ENCODE data around the gene SLC16A2. TPM values are rescaled to one million over a fixed set of nuclear protein-coding genes. Genes with fewer than 3 reads are reported as not detected.

The SLC16A2 gene
- total RNA-seq, 1 donor from 2014 or later = 32.4 TPM

DNA sequence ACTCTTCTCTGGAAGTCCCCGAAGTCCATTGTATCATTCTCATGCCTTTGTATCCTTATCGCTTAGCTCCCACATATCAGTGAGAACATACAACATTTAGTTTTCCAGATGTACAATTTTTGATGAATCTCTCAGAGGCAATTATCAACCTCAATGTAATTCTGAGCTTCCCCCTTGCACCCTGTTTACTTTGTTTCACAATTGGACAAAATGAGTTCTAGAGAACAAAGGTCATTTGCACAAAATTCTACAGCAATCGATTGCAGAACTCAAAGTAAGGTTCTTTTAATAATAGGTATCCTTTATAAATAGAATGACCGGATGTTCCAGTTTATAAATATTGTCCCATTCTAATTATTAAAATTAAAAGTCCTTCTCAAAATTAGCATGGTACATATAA lies 79.3 kb downstream of the SLC16A2 start:
- no peak for DNase-seq (ENCODE audit: low spot score)
- peaks cover 28% of the 10 kb centered on the region for H3K4me1 Mint-ChIP-seq (ENCODE audit: unreplicated experiment)
- peaks cover 4% of the 10 kb centered on the region for H3K36me3 Mint-ChIP-seq (ENCODE audit: low read depth, unreplicated experiment)
- no peaks in the 10 kb centered on the region for H3K9me3 Mint-ChIP-seq (ENCODE audit: unreplicated experiment)
- TF ChIP-seq CTCF (IDR thresholded peaks at IDR 0.05; ENCODE audit: unreplicated experiment) = no peak
- no peak overlapping the region for H3K4me3 Mint-ChIP-seq (ENCODE audit: unreplicated experiment)
- H3K27me3 Mint-ChIP-seq (ENCODE audit: unreplicated experiment) = peaks cover 3% of the 10 kb centered on the region
- H3K27ac Mint-ChIP-seq (ENCODE audit: unreplicated experiment) = no peak overlapping the region

DNA sequence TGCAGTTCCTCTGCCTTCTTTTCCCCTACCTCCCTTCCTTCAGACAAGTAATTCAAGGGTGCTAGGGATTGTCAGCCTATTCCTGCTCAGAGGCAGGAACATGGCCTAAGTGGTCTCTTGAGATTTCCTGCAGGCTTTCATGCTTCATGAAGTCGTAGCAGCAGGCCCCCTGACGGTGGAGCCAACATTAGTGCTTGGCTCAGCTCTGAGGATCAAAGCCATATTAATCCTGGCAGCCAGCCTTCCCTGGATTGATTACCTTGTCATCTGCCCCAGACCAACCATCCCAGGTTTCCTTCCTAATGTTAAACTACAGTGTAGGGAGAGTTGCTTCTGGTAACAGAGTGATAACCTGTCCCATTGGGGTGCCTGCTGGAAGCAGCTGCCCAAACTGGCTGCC lies 84.1 kb downstream of the SLC16A2 start:
- Mint-ChIP-seq H3K9me3 (ENCODE audit: unreplicated experiment) (no peaks in the 10 kb centered on the region), H3K4me3 (ENCODE audit: unreplicated experiment) (no peak overlapping the region), H3K27ac (ENCODE audit: unreplicated experiment) (no peak overlapping the region), H3K4me1 (ENCODE audit: unreplicated experiment) (peaks cover 7% of the 10 kb centered on the region), H3K36me3 (ENCODE audit: low read depth, unreplicated experiment) (no peaks in the 10 kb centered on the region), H3K27me3 (ENCODE audit: unreplicated experiment) (no peaks in the 10 kb centered on the region)
- DNase-seq (ENCODE audit: low spot score) = no peak
- TF ChIP-seq CTCF (IDR thresholded peaks at IDR 0.05; ENCODE audit: unreplicated experiment) = no peak

GRCh38 chrX:74506317-74507115 lies 85.2 kb downstream of the SLC16A2 start:
- Mint-ChIP-seq H3K27me3 (ENCODE audit: unreplicated experiment) (no peaks in the 10 kb centered on the region), H3K4me1 (ENCODE audit: unreplicated experiment) (peaks cover 6% of the 10 kb centered on the region), H3K4me3 (ENCODE audit: unreplicated experiment) (no peak overlapping the region), H3K9me3 (ENCODE audit: unreplicated experiment) (no peaks in the 10 kb centered on the region), H3K27ac (ENCODE audit: unreplicated experiment) (no peak overlapping the region), H3K36me3 (ENCODE audit: low read depth, unreplicated experiment) (peaks cover 2% of the 10 kb centered on the region)
- no peak for TF ChIP-seq CTCF (IDR thresholded peaks at IDR 0.05; ENCODE audit: unreplicated experiment)
- no peak for DNase-seq (ENCODE audit: low spot score)

DNA sequence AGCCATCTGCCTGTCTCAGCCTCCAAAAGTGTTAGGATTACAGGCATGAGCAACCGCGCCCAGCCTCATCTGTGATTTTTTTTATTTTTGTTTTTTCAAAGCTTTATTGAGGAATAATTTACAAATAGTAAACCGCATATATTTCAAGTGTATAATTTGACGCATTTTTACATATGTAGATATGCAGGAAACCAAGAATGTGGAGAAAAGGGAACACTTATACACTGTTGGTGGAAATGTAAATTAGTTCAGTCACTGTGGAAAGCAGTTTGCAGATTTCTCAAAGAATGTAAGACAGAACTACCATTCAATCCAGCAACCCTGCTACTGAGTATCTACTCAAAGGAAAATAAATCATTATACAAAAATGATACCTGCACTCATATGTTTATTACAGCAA lies 85.9 kb downstream of the SLC16A2 start:
- DNase-seq (ENCODE audit: low spot score) = no peak
- Mint-ChIP-seq H3K4me1 (ENCODE audit: unreplicated experiment) (peaks cover 6% of the 10 kb centered on the region), H3K27me3 (ENCODE audit: unreplicated experiment) (no peaks in the 10 kb centered on the region), H3K9me3 (ENCODE audit: unreplicated experiment) (no peaks in the 10 kb centered on the region), H3K4me3 (ENCODE audit: unreplicated experiment) (no peak overlapping the region), H3K27ac (ENCODE audit: unreplicated experiment) (no peak overlapping the region), H3K36me3 (ENCODE audit: low read depth, unreplicated experiment) (peaks cover 4% of the 10 kb centered on the region)
- no peak for TF ChIP-seq CTCF (IDR thresholded peaks at IDR 0.05; ENCODE audit: unreplicated experiment)

- no peak for TF ChIP-seq CTCF (IDR thresholded peaks at IDR 0.05; ENCODE audit: unreplicated experiment)
- no peak overlapping the region for H3K4me3 Mint-ChIP-seq (ENCODE audit: unreplicated experiment)
- H3K27me3 Mint-ChIP-seq (ENCODE audit: unreplicated experiment) = no peaks in the 10 kb centered on the region
- peaks cover 4% of the 10 kb centered on the region for H3K36me3 Mint-ChIP-seq (ENCODE audit: low read depth, unreplicated experiment)
- DNase-seq (ENCODE audit: low spot score) = no peak
- no peak overlapping the region for H3K27ac Mint-ChIP-seq (ENCODE audit: unreplicated experiment)
- H3K9me3 Mint-ChIP-seq (ENCODE audit: unreplicated experiment) = no peaks in the 10 kb centered on the region
- H3K4me1 Mint-ChIP-seq (ENCODE audit: unreplicated experiment) = peaks cover 3% of the 10 kb centered on the region
Measured at GRCh38 chrX:74509989-74510388, 88.7 kb downstream of the SLC16A2 start.

Measured in endothelial cell (in vitro differentiated cells).